Natural killer cell treated with Interleukin-12 subunit alpha and Interleukin-12 subunit beta and Interleukin-15 and Interleukin-18, amount 100 ng/mL, for 72 hours (primary cell): Measurements from ENCODE around the gene AADACL2. TPM values are rescaled to one million over a fixed set of nuclear protein-coding genes. Genes with fewer than 3 reads are reported as not detected.

ENCODE experiments used
- ATAC-seq, 2 donors: fragments of 150-1000 bp; cut with Tn5 transposase in 1 of 2; sonication (Bioruptor Pico), chemical (Tn5 transposase) in 1 of 2; 2 replicates each; pipeline ENCODE4 v1.10.0; 2021
- DNase-seq: peaks from one replicate; pipeline ENCODE4 v3.0.0; 2022; ENCODE audit warnings: low spot score
- H3K27ac Mint-ChIP-seq, 2 donors: 1 replicate in 1 of 2; 2 replicates in 1 of 2; pipeline ENCODE4 v1.8.0; 2022; ENCODE audit warnings: mixed read lengths in 2 of 2, mild to moderate bottlenecking in 1 of 2, moderate library complexity in 1 of 2
- H3K27me3 Mint-ChIP-seq, 2 donors: 1 replicate in 1 of 2; 2 replicates in 1 of 2; pipeline ENCODE4 v1.8.0; 2022; ENCODE audit warnings: mixed read lengths in 2 of 2
- H3K36me3 Mint-ChIP-seq: one replicate; pipeline ENCODE4 v1.8.0; 2022; ENCODE audit warnings: mixed read lengths
- H3K4me1 Mint-ChIP-seq, 2 donors: 1 replicate in 1 of 2; 2 replicates in 1 of 2; pipeline ENCODE4 v1.8.0; 2022; ENCODE audit warnings: low read depth in 2 of 2, mixed read lengths in 2 of 2, mild to moderate bottlenecking in 1 of 2
- H3K4me3 Mint-ChIP-seq: one replicate; pipeline ENCODE4 v1.8.0; 2022; ENCODE audit warnings: mixed read lengths
- H3K9me3 Mint-ChIP-seq: 2 replicates; pipeline ENCODE4 v1.8.0; 2022; ENCODE audit warnings: mixed read lengths
- total RNA-seq, 2 donors: library from RNA; stranded (reverse); gene quantifications; one replicate each; pipeline ENCODE4 v1.2.3, GENCODE V29; 2022

The AADACL2 gene
- total RNA-seq, 2 donors from 2014 or later = not detected

DNA sequence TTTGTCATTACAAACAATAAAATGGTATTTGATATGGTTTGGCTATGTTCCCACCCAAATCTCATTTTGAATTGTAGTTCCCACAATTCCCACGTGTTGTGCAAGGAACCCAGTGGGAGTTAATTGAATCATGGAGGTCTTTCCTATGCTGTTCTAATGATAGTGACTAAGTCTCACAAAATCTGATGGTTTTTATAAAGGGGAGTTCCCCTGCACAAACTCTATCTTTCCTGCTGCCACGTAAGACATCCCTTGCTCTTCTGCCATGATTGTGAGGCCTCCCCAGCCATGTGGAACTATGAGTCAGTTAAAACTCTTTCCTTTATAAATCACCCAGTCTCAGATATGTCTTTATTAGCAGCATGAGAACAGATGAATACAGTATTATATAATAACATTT, 64.7 kb downstream of the AADACL2 start:
- H3K27me3 Mint-ChIP-seq = peaks cover 0 to 6% of the 10 kb centered on the region in 2 donors
- no peak overlapping the region for H3K27ac Mint-ChIP-seq
- no peaks in the 10 kb centered on the region for H3K9me3 Mint-ChIP-seq
- H3K36me3 Mint-ChIP-seq = no peaks in the 10 kb centered on the region
- no peaks in the 10 kb centered on the region for H3K4me1 Mint-ChIP-seq
- DNase-seq (no peak), ATAC-seq (no peak)
- H3K4me3 Mint-ChIP-seq = no peak overlapping the region

DNA sequence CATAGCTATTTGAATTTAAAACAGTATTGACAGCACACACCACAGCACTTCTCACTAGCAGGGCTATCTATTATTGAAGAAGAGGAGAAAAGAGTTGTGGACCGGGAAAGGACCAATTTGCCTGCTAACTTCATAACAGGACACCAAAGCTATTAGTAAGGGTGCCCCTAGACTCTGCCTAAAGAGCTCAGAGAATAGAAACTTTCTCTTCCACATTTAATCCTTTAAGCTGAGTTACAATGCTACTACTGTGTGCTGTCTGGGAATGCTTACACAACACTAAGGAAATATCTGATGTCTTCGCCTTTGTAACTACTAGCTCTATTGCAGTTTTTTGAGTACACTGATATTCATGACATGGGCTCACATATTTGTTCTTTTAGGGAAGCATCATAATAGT, 66.7 kb downstream of the AADACL2 start:
- Mint-ChIP-seq H3K4me3 (no peak overlapping the region), H3K27me3 (peaks cover 0 to 6% of the 10 kb centered on the region in 2 donors), H3K4me1 (no peaks in the 10 kb centered on the region), H3K27ac (no peak overlapping the region), H3K9me3 (no peaks in the 10 kb centered on the region), H3K36me3 (no peaks in the 10 kb centered on the region)
- DNase-seq (no peak), ATAC-seq (no peak)

GRCh38 chr3:151804267-151804666, 70.5 kb downstream of the AADACL2 start:
- Mint-ChIP-seq H3K27ac (no peak overlapping the region), H3K4me3 (no peak overlapping the region), H3K27me3 (peaks cover 0 to 14% of the 10 kb centered on the region in 2 donors), H3K36me3 (peaks cover 11% of the 10 kb centered on the region), H3K9me3 (no peaks in the 10 kb centered on the region), H3K4me1 (no peaks in the 10 kb centered on the region)
- ATAC-seq (no peak), DNase-seq (no peak)

DNA sequence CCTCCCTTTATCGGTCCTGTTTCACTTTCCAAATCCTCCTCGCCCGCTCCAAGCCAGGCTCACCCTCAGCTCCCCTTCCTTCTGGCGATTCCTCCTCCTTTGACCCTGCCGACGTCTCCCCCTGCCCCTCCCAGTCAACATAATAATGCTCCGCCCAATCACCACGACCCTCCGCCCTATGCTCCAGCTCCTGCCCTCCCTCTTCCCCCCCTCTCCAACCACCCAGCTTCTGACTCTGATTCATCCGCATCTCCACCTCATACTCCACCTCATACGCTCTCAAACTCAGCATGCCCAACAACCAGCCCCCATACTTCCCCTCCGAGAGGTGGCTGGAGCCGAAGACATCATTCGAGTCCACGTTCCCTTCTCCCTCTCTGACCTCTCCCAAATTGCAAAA, 73.1 kb downstream of the AADACL2 start:
- peaks cover 11% of the 10 kb centered on the region for H3K36me3 Mint-ChIP-seq
- ATAC-seq (no peak), DNase-seq (no peak)
- no peak overlapping the region for H3K27ac Mint-ChIP-seq
- H3K9me3 Mint-ChIP-seq = no peaks in the 10 kb centered on the region
- peaks cover 0 to 14% of the 10 kb centered on the region in 2 donors for H3K27me3 Mint-ChIP-seq
- H3K4me1 Mint-ChIP-seq = no peaks in the 10 kb centered on the region
- no peak overlapping the region for H3K4me3 Mint-ChIP-seq

Other genes starting within 250 kb of the AADACL2 start
- gene AADAC, start 80.2 kb downstream of the AADACL2 start, total RNA-seq = not detected
- not detected for gene SUCNR1, start 139.7 kb downstream of the AADACL2 start, total RNA-seq